UCSD-AML1 (cell line): Measurements from ENCODE around the gene GGACT.

ENCODE experiments used
- DNase-seq: peaks from one replicate; lab custom pipeline; 2025; ENCODE audit not compliant: unreplicated experiment; lab: John Stamatoyannopoulos, UW

Gene GGACT

DNA sequence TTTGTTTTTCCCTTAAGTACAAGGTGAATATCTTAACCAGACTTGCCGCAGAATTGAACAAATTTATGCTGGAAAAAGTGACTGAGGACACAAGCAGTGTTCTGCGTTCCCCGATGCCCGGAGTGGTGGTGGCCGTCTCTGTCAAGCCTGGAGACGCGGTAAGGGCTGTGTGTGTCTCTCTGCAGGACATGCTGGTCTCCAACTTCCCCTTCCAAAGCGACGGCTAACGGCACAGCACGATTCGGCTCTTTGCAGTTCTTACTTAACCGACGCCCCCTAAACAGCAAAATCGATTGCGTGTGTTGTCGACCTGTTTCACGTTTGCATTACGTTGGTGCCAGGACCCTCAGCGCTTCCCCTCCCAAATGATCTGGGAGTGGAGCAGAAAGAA is 73.2 kb downstream of the GGACT start:
- no peak for DNase-seq

DNA sequence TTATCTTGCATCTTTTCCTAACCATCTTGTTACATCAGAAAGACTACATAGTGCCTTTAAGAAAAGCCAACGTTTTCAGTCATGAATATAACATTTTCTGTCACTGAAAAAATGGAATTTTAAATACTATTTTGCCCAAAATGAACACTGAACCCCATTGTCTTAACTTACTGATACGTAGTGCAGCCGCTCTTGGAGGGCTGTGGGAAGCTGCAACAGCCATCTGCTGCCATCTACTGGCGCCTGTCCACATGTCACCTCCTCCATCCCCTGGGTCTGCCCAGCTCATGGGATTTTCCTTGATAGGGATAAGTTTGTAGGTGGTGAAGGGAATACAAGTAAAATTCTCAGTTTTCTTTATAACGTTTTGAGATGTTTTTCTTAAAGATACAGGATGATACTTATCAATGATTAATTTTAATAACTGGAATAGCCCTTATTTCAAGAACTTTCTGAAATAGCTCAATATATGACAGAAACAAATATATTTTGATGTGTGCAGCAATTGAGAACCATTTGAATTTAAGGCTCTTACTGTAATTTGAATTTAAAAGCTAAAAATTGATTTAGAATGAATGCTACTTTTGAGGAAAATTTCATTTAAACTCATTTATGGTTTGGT is 73.7 kb downstream of the GGACT start:
- DNase-seq = peak; percentile 74

DNA sequence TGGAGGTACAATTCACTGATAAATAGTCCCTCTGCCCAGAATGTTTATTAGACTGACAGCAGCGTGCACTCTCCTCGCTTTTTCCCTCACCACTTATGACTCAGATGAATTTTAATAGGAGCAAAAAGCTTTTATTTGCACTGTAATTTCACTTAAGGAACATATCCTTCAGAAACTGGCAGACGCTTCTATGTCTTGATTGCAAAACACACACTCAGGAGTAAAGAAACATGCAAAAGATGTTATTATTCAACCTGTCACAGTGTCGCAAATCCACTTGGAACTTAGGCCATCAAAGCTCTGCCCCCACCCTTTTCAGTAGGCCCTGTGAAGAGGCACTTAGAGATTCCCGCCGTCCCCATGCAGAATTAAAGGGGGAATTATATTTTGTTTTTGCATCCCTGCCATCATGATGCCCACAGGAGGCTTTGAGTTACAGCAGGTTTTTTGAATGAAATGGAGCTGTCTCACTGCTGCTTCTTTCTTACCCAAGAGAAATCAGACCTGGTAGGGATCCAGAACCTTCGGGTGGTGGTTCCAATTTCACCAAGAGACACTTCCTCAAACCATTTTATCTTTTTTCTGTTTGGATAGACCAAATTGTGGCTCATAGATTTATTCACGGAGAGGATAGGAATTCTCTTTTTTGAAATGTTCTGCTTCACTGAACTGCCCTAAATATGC is 74.5 kb downstream of the GGACT start:
- no peak for DNase-seq

DNA sequence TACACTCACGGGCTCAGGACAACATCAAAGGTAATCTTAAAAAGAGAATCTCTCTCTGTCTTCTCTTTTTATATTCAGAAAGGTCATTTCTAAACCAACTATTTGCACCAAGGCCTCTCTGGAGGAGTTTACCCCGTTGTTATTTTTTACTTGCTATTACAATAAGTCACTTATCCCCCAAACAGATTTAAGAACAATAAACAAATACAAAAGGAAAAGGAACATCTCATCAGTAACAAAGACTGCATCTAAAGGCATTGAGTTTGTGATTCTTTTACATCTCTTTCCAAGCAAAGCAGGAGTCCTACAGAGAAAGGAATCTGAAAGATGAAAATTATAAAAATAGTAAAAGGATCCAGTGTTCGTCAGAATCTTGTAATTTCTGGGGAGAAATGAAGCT is 75.4 kb downstream of the GGACT start:
- DNase-seq = no peak

DNA sequence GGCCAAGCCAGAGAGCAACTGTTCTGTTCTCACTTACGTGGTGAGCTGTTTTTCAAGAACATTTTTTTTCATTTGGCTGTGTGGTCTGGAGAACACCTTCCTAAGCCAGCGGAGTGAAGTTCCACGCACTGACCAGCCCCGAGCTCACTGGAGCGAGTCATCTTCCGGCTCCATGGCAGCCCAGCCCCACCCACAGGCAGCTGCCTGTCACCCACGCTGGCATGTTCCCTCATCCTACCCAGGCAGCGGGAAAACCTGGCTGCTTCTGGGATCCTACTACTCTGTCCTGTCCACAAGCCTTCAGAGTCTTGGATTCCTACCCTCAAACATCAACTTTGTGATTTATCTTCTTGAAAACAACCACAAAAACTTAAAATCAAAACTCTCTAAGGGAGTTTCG is 76.2 kb downstream of the GGACT start:
- DNase-seq = no peak

DNA sequence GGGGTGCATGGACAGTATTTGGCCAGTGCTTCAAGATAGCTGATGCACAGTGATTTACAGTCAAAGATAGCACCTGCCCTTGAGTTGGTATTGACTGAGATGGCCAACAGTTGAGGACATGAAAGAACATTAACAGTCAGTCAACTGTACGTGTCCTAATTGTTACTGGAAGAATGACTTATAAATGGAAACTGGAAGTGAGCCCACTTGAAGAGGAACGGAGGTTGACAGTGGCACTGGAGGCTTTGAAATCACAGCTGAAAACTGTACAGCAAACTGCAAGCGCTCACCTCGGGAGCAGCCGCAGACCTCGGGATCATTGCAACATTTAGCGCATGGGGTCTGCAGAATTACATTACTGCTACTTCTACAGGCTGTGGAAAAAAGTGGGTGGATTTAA is 77.1 kb downstream of the GGACT start:
- no peak for DNase-seq

DNA sequence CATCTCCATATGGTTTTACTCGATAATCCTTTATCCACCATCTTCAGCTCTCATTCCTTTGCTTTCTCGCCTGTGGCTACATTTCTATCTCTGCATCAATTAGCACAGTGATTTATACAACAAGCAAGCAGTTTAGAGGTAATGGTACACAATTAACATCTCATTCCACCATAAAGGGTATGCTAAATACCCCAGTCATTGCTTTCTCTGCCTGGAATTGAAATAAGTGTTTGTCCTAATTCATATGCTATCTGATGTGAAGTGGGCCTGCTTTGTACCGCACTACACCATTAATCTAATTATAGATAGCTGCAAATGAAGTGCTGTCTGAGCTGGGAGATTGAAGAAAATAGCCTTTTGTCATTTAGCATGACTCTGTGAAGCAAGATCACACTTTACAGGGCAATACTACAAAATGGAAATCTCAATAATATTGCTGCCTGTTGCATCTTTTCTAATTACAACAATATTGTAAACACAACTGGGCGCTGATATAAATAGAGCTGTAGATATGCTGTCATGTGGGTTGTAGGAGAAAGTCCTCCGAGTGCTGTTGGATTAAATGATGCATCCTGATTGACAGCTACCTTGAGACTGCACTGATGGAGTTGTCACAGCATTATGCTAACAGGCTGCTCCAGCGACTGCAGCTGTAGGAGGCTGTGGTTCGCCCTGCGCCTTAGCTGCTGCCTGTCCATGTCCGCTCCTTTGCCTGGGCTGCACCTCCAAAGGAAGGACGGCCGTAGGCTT is 78.2 kb downstream of the GGACT start:
- no peak for DNase-seq

DNA sequence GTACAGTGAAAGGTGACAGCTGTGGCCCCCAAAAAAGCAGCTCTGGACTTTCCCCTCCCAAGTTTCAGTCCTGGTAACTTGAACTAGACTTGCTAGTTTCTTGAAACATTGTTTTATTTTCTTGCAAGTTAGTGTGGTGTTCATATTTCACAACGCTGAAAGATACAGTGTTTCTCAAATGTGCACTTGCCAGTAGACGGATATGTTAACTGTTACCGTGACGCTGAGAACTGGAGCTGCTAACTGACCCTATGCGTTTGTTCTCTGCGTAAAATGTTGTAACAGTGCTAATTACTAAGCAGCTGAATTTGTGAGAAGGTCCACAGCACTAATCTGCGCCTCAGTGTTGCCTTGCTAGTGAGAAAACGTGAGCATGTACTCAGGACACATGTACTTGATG is 79.6 kb downstream of the GGACT start:
- no peak for DNase-seq

DNA sequence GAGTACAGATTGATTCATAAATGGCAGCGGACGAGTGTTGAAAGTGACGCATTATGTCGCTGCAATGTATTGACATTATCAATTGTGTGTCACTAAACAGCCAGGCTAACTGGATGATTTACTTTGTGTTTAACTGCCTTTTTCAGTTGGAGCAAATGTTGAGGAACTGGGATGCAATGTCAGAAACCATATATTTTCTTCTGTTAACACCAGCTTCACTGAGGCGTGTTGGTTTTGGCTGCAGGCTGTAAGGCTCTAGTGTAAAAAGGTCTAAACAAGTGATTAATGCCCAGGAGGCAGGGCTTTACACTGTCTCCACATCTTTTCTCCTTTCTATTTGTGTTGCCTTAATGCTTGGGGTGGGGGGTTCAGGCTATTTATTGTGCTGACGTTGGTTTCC is 80.1 kb downstream of the GGACT start:
- DNase-seq = no peak

DNA sequence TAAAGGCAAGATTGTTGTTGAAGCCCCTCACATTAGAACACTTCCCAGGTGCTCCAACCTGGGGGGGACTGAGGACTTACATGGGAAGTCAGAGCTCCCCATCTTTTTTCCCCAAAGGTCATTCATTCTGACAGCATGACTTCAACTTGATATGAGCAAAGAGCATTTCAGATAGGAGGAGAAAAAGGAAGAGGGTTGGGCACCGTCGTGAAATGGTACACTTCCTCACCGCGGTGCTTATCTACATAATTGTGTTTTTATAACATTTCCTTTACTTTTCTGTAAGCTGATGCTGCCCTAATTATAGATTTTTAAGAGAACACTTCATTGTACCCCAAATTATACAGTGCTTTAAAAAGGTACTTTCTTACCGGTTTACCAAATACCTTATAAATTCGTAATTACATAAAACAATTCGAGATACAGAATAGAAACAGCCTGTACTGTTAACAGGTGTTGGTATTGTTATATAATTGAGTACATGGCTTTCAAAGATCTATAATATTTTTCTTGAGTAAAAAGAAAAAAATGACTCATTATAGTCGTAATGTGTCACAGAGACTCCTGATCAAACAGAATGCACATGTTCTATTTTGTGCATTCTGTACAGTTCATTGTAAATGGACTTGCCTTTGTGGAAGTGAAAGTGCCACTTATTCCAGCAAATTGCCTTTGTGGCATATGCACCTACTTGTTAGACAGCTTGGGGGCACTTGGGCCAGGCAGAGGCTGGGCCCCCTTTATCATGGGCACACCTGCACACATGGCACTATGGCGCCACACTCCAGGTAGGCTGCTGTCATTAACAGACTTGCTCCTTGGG is 81.8 kb downstream of the GGACT start:
- no peak for DNase-seq

DNA sequence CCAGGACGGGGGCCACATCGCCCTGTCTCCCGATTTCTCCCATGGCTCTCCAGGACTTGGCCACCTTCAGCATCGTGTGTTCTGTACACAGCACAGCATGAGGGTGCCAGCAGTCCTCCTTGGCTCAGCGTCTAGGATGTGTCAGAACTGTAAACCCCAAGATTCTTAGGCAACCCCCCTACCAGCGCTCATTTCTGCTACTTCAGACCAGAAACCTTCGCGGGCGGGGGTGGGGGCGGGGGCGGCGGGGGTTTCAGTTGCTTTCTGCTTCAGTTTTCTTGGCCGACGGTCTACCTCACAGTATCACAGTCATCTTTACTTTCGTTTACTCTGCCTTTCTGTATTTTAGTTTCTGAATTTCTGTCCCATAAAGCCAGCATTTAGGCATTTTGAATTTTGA is 82.4 kb downstream of the GGACT start:
- no peak for DNase-seq

DNA sequence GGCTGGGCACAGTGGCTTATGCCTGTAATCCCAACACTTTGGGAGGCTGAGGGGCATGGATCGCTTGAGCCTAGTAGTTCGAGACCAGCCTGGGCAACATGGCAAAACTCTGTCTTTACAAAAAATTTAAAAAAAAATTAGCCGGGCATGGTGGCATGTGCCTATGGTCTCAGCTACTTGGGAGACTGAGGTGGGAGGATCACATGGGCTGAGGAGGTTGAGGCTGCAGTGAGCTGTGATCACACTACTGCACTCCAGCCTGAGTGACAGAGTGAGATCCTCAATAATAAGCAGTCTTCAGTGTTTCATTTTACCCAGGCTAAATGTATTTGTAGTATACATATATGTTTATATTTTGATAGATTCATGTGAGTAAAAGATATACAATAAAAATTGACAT is 85.0 kb downstream of the GGACT start:
- no peak for DNase-seq

DNA sequence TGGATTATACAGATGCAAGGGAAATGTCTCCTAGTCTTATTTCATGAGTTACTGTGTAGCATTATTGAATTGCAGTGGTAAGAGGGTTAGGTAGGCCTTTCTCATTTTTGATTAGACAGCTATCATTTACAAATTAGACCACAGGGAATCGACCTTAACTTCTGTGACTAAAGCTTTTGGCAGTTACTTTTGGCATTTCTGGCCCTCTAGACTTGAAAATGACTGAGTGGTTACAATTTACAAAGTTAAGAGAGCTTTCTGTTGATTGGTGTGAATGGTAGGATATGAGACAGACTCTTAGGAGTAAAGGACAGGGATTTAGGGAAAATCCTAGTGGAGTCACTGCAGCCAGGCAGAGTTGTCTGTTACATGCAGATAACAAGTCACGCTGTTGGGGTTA is 86.1 kb downstream of the GGACT start:
- no peak for DNase-seq

DNA sequence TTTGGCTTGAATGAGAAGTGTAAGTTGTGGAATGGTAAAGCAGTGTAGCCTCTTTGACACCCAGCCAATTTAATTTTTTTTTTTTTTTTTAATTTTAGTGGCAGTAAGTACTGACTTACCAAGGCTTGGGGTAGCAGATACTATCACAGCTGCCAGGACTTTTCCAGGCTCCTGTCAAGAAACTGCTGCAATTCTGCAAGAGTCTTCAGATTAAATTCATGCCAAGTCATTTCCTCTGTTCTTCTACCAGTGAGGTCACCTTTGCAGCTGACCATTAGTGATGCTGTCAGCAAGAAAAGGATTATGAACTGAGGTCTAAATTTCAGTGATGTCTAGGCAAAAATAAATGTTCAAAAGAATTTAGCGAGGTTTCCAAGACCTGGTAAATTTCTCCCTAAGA is 91.2 kb downstream of the GGACT start:
- no peak for DNase-seq

DNA sequence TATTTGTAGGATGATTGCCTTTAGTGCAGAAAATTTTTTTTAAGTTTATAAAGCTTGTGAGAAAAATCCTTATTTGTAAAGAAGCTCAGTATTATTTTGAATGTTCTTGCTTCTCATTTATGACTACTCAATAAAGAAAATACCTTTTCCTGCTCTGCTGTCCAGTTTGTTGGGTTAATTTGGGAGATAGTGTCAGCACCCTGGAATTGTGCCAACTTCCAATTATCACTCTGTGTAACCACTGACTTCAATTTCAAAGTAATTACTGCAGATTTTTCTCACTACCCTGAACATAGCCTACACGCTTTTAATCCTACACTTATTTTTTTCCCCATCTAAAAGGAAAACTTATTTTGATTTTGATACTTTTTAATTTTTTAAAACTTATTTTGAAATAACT is 93.1 kb downstream of the GGACT start:
- no peak for DNase-seq

DNA sequence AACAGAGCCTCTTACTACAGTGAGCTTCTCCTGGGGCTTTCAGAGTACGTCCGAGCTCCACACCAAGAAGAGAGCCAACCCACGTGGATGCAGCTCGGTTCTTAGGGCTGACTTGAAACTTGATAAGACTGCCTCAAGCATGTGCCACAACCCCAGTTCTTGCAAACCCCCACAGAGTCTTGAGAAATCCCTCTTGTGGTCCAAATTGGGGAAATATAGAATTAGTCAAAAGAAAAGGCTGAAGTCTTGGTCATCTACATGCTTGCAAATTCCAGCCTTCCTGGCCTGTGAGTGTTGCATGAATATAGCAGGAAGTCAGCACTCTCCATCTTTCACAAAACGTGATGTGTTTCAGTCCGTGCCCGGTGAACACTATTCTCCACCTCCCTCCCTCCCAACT is 95.2 kb downstream of the GGACT start:
- DNase-seq = no peak

DNA sequence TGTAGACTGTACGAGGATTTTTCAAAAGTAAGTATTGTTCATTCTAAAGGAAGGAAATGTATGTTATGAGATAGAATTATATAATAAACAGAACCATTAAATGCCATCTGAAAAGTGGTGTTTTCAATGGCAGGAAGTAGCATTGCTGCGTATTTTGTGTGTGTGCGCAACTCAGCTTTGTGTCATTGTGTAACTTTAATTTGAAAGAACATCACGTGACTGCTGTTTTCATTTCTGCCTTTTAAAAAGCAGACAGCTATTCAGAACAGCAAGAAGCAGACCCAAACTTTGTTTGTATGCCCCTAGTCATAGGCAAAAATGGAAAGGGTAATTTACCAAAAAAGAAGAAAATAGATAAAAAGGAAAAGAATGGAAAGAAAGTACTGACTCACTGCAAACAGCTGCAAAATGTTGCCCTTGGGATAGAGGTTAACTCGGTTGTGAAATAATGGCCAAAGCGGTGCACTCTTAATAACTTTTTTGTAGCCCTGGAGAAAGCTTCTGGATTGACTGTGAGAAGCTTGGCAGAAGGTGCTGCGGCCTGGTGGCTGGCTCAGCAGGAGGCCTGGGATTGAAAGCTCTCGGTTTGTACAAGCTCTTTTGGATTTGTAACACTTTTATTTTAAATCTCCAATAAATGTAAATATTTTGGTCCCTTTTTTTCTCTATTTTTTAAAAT is 97.3 kb downstream of the GGACT start:
- DNase-seq = no peak

DNA sequence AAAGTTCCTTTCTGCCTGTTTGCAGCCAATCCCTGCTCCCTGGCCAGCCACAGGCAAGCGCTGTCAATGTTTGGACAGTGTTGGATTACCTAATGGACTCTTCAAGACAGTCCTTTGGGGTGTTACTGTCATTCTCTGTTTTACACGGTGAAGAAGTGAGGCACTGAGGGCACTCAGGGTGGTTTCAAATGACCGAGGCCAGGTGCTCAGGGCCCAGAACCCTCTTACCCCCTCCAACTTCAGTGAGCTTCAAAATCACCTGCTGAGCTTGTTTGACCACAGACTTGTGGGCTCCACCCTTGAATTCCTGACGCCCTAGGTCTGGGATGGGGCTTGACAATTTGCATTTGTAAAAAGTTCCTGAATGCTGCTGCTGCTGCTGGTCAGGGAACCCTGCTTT is 97.9 kb downstream of the GGACT start:
- DNase-seq = no peak

DNA sequence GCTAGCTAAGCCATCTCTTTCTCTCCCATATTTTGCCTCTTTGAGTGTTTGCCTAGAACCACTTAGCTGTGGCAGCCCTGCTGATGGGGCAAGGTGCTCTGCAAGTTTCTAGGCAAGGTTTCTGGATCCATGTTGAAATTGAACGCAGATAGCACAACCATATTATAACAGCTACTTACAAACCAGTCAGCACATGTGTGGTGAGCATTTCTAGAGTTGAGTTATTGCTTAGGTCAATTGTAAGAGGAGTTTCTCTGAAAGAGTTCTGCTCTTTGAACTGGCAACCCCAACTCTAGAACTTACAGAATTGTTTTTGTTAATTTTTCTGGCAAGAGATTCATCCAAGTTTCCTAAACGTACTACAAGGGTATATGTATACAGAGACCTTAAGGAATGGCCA is 103.3 kb downstream of the GGACT start:
- no peak for DNase-seq

DNA sequence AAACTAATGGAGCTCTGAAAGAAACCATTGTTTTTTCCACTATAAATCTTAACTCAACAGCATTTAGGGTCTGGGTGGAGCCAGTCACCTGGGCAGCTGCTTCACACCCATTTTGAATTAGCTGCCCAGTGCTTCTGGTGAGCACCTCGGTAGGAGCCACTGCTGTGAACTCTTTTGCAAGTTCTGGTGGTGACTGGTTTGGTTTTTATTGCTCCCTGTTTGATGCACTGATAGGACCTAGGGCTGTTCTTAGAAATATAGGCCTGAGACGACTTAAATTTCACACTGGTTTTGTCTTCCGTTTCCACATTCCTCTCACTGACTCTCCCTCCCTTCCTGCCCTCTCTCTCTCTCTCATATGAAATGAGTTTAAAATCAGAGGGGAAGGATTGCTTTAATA is 103.9 kb downstream of the GGACT start:
- no peak for DNase-seq

DNA sequence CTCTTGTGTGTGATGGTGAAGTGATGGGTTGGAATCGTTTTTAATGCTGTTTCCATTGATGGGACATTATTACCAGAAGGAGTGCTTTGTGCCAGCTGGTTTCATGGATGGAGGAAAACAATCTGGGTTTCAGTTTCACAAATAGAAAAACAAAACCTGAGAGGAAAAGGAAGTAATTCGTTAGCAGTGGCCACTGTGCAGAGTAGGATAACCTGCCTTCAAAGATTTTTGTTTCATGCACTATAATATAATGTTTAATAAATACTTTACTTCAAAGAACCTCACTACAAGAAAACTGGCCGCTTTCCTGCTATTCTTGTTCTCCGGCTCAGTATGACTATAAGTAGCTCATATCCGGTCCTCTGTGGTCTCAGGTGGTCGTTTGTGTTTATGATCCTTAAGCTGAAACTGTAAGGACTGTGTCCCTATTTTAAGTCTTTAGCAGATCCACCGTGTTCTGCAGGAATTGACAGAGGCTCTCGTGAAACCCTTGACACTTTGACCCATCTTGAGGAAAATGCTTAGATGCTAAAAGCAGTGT is 104.7 kb downstream of the GGACT start:
- no peak for DNase-seq
